Measurements from ENCODE around the gene ARAP1.
"Not testable (repeated sequence)": the region's sequence is repeated elsewhere in the genome, so short reads cannot be mapped to it uniquely, and the experiment has no call there.

Gene ARAP1

DNA sequence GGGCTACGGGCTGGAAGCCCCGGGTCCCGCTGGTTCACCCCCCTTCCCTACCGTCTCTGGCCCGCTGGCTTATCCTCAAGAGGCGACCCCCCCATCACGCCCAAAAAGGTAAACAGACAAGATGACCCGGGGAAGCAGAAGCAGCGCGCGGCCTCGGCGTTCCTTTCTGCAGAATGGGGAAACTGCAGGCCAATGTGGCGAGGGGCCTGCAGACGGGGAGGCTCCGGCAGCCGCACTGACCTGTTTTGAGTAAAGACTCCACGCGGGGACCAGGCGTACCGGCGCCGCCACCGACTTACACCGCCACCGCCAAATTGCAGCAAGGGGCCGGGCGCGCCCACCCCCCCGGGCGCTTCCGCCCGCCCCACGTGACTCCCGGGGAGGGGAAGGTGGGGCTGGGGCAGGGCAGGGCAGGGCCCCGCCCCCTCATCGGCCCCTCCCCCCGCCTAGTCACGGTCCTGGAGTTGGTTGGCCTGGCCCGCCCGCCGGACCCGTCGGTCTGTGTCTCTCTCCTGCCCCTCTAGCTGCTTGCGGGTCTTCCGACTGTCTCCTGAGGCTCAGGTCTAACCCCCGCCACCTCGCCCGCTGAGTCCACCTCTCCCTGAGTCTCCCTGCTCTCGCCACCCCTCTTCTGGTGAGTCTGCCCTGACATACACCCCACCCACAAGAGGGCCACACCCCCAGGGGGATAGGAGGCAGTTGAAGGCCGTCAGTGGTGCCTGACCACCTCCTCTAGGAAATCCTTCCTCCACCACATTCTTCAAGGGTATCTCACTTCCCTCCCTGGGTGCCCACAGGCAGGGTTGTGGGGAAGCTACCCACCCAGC lies at the start of gene ARAP1:
Gene ARAP1, minus strand, starts transcription at position 321 of the 827 bp plus-strand sequence. CDS start 25,280 bp downstream, outside the sequence.
- DNase-seq = peak; percentile 76

DNA sequence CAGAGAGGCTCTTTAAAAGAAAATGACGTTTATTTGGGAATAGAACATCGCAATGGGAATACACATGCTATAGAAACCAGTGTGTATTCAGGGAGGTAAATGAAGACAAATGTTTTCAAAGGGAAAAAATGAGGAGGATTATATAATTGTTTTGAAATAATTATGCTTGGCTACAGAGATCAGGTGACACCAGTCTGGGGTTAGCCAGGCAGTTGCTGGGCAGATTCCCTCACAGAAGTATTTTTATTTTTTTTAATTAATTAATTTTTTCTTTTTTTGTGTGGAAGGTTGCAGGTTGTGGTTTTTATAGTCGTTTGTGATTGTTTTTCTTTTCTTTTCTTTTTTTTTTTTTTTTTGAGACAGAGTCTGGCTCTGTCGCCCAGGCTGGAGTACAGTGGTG lies 47.2 kb upstream of the ARAP1 start:
- DNase-seq = no peak

DNA sequence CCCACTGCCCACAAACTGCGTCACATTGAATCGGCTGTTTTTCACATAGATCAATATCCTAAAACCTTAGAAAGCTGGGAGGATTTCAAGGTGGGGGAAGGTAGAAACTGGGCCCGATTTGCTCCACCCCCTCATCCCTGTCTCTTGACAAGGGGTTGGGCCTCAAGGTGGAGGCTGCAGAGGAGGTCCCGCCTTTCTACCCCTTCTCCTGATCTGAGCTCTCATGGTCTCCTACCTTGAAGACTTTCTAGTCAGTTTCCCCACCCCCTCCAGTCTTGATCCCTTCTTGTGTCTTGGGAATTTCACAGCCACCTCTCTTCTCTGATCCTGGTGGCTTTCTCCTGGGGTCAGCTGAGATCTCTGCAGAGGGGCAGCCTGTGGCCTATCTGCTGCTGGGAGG lies 46.2 kb upstream of the ARAP1 start:
- DNase-seq = no peak

DNA sequence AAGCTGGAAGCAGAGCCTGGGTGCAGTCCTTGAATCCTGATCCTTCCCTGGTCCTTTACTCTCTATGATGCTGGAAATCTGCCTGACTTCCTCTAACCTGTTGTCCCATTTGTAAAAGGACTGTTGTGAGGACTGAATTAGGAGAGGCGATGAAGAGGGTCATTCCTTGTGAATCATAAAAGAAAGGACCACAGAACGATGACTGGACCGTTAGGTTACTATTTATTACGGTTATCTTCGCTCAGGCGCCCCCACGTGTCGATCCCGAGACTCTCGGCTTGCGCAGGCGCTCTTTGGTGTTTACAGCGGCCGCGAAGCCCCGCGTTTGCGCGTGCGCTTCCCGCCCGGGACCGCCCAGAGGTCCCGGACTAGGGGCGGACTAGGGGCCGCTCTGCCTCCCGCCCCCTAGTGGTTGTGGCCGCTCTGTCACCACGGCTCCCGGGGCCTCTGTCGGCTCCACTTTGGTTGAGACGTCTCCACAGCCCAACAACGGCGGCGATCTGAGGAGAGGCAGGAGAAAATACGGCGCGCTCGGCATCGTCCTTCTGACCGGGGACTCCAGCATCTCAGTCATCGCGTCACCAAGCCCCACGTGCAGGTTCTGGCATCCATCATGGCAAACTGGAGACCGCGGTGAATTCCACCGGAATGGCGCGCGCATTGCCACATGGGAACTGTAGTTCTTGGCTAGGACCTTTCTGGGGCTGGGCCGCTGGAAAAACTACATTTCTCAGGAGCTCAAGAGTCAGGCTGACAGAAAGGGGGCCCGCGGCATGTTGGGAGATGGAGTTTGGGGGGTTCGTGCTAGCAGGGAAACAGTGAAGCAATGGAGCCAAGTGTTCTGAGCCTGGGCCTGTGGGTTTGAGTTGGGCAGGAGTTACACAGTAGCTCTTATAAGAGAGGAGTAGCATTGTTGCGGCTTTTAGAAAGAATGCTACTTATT lies 41.5 kb upstream of the ARAP1 start, which contains the start of gene STARD10:
Gene STARD10, minus strand, starts transcription at position 623 of the 943 bp plus-strand sequence. CDS start 12,866 bp downstream, outside the sequence.
- peak; percentile 94 for DNase-seq

DNA sequence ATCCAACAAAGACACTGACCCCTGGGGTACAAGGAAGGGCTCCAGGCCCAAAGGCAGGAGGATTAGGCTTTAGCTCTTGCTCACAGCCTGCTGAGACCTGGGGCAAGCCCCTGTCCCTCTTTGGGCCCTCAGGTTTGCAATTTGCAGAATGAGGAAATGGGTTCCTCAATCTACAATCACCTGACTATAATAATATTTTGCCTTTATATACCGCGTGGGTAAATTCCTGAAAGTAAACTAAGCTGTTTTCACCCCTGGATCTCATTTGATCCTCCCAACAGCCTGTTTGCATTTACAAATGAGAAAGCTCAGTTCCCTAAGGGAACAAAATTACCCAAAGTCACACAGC lies 40.8 kb upstream of the ARAP1 start:
- no peak for DNase-seq

DNA sequence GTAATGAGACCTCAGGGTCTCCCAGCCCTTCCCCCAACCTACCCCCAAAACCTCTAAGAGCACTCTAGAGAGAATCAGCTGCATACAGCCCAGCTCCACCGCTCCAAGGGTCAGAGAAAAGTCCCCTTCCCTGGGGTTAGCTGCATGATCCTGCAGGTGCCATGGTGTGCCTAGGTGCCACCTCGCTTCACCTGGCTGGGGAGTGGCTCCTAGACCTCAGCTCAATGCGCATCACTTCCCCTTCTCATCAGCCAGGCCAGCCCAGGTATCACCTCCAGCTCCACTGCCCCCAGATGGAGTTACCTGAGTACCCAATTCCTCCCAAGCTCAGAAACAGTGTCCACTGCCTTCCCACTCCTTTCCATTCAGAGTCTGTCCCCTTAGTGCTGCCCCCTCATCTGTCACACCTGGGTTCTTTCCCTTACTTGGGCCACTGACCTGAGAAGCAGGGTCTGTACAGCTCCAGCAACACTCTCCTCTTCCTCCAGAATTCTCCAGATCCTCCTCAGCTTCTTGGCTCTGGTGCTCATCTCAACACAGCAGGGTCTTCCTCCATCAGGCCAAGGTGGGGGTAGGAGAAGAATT lies 40.3 kb upstream of the ARAP1 start:
- no peak for DNase-seq

DNA sequence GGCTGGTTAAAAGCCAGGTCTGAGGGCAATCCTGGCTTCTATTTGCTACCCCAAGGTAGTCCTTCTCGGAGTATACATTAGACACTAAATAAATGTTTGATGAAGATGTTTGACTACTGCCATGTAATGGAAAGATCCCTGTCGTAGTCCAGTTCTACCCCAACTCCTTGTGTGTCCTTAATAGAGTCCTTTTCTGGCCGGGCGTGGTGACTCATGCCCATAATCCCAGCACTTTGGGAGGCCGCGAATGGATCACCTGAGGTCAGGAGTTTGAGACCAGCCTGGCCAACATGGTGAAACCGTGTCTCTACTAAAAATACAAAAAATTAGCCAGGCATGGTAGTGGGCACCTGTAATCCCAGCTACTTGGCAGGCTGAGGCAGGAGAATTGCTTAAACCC lies 39.0 kb upstream of the ARAP1 start:
- DNase-seq = not testable (repeated sequence)

DNA sequence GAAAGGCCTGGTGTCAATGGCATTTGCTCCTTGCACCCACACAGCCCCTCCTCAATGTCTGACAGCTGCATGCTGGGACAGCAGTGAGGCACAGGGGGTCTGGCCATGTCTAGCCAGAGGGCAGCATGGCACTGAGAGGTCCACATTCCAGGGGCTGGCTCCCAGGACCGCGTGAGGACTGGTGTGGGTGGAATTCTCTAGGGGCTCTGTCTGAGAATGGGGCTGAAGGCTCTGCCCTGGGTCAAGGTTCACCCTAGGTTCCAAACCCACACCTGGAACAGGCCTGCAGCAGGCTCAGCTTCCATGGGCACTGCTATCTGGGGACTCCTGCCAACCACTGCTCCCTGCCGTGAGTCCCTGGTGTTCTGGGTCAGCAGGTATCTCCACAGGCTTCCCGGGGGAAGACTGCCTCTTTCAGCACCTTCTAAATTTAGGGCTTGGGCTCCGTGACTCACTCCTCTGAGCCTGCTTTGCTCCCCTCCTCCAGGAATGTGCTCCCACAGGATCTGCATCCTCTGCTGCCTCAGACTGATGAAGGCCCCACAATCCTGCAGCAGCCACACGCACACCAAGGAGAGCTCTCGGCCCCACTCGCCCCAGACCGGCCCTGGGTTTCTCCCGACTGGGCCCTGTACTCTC lies 37.4 kb upstream of the ARAP1 start:
- DNase-seq = no peak

DNA sequence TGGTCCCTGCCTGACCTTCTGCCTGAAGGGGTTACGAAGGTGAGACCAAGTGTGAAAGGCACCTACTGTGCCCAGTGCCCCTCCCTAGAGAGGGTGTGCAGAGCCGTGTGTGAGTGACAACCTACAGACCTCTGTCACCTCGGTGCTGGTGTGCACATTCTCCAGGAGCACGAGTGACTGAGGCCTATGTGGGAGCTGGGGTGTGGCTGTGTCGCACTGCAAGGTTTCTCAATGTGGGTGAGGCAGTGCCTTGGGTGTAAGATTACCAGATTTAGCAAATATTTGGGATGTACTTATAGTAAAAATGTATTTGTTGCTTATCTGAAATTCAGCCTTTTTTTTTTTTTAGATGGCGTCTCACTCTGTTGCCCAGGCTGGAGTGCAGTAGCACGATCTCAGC lies 36.0 kb upstream of the ARAP1 start:
- no peak for DNase-seq

DNA sequence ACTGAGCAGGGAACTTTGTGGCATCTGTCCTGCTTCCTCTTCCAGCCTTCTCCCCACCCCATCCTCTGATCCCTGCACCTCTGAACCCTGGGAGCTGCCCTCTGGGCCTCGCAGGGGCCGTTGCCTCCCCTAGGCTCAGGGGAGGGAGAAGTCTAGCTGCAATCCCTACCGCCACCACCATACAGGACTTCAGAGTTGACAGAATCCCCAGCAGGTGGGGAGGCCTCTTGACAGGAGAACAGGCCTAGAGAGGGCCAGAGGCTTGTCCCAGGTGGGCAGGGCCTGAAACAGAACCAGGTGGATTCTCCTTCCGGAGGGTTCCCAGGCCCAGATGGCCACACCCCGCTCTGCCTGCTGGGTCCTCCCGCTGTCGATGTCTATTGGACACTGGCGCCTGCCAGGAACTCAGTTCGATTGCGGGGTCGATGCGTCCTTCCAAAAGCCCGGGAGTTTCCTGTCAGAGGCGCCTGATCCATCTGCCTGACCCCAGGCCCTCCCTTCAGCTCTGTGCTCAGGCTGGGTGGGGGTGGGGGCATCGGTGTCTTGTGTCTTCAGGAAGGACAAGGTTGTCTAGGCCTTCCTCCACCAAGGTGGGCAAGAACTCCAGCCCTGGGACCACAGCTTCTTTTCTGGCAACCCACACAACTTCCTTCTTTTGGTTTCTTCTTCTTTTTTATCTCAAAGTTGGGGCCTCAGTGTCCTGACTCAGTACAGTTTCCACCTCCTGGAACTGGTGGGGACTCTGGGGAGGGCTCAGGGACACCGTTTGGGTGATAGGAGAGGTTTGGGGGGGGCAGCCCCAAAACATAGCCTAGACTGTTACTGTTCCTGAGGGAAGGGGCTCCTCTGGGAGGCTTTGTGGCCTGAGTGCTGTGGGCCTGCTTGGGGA lies 35.3 kb upstream of the ARAP1 start:
- no peak for DNase-seq

DNA sequence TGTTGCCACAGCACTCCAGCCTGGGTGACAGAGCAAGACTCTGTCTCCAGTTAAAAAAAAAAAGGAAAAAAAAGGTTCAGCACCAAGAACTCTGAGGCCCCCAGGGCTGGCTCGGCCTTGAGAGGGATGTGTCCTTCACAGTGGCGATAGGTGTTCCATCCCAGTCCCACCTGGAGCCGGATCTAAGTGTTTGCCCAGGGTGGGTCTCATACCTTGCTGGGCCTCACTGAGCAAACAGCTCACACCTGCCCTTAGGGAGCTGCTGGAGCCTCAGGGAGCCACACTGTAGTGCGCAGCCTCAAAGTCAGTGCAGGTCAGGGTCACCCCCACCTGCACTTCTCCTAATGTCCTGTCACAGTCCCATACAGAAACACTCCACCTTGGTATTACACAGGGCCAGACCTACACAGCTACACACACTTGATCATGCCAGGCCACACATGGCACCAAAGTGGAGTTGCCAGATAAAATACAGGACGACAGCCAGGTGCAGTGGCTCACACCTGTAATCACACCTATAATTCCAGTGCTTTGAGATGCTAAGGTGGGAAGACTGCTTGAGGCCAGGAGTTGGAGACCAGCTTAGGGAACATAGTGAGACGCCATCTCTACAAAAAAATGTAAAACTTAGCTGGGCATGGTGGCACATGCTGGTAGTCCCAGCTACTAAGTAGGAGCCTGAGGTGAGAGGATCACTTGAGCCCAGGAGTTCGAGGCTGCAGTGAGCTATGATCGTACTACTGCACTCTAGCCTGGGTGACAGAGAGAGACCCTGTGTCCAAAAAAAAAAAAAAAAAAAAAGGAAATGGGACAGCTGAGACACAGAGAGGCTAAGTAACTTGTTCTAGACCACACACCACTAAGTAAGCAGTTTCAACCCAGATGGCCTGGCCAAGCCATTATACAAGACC lies 34.4 kb upstream of the ARAP1 start:
- no peak for DNase-seq

DNA sequence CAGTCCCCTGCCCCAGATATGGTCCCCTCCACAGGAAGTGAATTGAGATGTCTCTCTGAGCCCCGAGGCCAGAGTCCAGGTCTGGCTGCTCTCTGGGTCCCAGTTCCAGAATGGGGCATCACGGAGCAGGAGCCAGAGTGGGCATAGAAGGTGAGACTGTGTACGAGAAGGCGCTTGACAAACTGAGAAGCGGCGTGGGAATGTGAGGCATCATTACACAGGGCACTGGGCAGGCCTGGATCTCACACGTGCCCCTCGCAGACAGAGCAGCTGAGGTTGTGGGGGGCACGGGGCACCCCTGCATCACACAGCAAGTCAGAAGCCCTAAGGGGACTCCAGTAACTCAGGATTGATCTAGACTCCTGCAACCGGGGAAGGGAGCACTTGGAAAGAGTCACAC lies 32.5 kb upstream of the ARAP1 start:
- no peak for DNase-seq

DNA sequence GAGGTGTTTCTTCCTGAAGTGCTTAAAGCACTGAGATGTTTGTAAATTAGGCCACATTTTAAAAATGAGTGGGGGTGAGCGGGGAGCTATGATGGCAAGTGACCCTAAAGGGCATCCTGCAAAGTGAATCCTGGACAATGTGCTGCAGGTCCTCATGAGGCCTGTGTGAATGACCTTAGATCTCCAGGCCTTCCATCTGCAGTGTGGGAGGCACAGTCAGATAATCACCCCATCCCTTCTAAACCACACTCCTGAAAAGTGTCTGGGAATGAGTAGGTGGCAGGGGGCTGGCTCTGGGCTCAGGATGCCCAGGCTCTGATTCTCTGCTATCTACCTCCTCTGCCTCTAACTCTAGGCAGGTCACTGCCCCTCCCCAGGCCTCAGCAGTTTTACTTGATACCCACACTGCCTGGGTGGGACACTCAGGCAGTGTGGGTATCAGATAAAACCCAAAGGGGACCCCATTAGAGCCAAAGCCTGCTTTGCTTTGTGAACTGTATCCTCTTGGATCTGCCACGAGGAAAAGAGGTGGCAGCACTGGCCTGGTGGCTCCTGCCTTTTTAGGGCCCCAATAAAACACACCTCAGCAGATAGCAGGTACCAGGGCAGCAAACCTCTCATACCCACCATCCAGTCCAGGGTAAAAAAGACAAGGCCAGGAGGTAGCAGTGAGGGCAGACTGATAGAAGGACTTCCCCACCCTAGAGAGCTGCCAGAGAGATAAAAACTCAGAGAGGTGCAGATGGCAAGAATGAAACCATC lies 31.1 kb upstream of the ARAP1 start:
- no peak for DNase-seq

DNA sequence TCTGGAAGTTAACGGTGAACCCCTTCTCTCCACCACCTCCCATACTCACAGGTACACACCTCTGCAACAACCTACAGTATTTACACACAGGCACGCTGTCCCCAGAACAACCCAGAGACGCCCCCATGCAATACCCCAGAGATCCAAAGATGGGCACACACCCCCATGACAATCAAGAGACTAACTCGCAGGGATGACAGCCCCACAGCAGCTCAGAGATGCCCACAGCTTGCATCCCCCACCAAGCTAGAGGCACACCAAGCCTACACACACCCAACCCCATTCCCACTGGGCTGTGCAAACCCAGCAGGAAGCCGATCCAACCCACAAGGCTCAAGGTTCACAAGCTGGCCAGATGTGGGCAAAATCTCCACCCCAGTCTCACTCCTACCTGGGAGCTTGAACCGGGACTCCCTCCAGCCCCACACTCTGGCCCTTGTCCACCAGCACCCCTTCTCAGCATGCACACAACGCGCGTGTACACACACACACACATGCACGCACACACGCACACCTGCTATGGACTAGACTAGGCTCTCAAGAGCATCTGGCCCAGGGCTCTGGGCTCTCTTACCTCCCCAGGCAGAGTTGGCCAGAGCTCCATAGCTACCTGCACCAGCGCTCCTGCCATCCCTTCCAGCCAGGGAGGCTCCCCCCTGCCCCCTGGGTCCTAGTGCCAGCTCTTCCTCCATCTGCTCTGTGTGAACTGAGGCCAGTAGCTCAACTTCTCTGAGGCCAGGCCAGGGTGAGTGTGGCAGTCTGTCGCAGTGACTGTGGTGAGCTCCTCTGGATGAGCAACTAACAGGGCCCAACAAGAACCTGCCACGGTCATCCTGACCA lies 30.1 kb upstream of the ARAP1 start:
- DNase-seq = no peak

DNA sequence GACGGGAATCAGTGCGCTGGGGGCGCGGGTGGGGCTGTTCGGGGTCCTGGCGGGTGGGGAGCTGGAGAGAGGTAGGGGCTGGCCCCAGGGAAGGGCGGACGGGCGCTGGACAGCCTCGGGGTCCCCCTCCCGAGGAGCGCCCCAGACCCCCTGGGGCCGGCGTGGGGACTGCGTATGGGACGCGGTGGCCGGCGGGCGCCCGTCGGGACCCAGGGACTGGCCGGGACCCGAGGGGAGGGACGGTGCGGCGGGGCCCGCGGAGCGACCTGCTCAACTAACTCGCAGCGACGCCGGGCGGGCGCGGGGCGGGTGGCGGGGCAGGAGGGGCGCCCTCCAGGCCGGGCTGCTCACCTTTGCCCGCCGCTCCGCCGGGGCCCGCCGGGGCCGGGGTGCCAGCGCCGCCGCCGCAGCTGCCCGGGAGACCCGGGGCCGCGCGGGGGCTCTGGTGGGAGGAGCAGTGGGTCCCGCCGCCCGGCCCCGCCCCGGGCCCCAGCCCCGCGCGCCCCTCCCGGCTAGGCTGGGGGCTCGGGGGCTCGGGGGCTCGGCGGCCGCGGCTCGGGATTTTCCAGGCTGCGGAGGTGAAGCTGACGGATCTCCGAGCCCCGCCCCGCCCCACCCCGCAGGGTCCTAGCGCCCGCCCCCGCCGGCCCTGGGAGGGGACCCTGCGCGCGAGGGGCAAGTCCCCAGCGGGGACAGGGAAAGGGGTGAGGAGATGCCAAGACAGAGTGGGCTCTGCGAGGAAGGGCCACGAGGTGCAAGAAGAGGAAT lies 29.3 kb upstream of the ARAP1 start:
- DNase-seq = peak; percentile 44

DNA sequence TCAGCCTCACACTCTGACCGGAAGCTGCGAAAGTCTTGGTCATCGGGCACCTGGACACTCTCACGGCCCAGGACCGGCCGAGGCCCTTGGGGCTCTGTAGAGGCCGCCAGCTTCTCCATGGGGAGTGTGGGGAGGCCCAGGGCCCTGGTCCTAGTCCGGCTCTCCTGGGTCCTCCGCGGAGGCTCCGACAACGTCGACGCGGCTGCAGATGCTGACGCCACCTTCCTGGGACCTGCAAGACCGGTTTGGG lies 28.8 kb upstream of the ARAP1 start:
- no peak for DNase-seq

DNA sequence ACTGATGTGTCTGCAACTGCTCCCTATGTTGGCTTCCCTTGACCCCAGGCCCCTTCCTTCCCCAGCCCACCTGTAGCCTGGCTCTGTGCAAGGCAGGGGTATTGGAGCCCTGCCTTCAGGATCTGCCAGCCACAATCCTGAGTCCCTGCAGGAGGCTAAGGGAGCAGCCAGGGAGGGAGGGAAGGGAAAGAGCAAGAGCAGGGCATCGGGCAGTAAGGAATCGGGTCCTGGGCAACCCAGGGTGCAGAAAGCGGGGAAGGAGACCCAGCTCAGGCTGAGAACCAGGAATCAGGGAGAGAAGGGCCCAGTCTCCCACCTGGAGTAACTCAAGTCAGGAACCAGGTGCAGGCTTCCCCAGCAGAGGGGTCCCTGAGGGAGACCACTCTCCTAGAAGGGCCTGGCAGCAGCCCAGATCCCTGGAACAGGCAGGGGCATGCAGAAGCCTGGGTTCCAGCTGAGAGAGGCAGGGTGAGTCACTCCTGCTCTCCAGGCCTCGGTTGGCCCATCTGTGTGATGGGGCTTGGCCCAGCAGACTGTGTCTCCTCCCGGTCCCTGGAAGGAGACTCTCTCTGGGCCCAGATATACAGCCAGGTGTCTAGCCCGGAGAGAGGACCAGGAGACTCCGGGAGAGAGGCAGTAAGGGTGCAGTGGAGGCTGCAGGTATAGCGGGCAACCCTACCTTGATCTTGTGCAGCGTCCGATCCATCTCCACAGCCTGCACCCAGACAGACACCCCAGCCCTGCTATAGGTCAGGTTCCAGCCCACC lies 28.3 kb upstream of the ARAP1 start:
- no peak for DNase-seq

Data from activated gamma-delta T cell treated with Interleukin-2 at 50 U/mL for 16 hours (primary cell).